AG09309 (cell line): ENCODE data around the gene NDRG3.

Experiments used
- DNase-seq: peaks from one replicate; pipeline ENCODE4 v3.0.0-alpha.2; 2010; ENCODE audit warnings: low read depth
- H3K4me3 ChIP-seq: 2 replicates; pipeline ENCODE4 v1.5.1; 2011; ENCODE audit warnings: mild to moderate bottlenecking, low read depth, low read length, moderate library complexity; ENCODE audit not compliant: control insufficient read depth
- TF ChIP-seq, protein P1 (sequence below): IDR thresholded peaks from 2 replicates; pipeline ENCODE4 v1.5.1; 2011; ENCODE audit warnings: mild to moderate bottlenecking, low read depth, low read length, inconsistent platforms; ENCODE audit not compliant: insufficient read depth, control insufficient read depth; ENCODE audit errors: missing control alignments

The NDRG3 gene

DNA sequence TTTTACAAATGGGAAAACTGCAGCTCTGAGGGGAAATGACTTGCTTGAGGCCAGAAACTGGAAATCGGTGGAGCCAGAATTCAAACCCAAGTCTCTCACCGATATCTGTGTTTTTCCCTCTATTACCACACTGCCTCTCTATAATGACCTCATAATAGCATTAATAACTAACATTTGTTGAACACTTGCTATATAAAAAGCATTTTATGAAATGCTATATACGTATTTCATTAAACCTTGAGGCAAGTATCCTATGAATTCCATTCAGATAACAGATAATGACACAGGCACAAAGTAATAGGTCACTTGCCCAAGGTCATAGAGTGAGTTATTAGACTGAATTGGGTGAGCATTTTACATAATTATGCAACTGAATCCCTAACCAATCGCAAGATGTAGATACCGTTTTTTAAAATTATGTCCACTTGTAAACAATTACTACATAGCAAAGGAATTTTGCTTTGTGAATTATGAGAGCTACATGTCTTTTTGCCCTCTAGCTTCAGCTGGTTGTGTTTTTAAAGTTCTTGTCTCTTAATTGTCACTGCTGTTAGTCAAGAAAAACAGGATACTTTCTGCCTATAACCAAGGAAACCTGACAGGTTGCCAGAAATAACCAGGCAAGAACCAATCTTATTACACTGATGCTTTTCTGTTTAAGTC, 23.0 kb upstream of the NDRG3 start:
- TF ChIP-seq, protein P1, sequence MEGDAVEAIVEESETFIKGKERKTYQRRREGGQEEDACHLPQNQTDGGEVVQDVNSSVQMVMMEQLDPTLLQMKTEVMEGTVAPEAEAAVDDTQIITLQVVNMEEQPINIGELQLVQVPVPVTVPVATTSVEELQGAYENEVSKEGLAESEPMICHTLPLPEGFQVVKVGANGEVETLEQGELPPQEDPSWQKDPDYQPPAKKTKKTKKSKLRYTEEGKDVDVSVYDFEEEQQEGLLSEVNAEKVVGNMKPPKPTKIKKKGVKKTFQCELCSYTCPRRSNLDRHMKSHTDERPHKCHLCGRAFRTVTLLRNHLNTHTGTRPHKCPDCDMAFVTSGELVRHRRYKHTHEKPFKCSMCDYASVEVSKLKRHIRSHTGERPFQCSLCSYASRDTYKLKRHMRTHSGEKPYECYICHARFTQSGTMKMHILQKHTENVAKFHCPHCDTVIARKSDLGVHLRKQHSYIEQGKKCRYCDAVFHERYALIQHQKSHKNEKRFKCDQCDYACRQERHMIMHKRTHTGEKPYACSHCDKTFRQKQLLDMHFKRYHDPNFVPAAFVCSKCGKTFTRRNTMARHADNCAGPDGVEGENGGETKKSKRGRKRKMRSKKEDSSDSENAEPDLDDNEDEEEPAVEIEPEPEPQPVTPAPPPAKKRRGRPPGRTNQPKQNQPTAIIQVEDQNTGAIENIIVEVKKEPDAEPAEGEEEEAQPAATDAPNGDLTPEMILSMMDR, result no peak
- H3K4me3 ChIP-seq, result no peak overlapping the region
- DNase-seq, result no peak

DNA sequence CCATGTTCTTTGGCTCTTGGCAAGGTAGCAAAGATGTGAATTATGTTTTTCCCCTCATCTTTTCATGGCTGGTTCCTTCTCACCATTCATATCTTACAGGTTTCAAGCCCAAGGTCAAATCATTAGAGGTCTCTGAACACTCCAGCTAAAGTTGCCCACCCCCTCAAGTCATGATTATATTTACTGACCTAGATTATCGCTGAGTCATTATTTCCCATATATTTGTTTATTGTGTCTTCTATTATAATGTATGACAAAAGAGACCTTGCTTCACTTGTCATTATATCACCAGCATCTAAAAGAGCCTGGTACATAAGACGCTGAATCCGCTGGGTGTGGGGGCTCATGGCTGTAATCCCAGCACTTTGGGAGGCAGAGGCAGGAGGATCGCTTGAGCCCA, 15.2 kb upstream of the NDRG3 start:
- H3K4me3 ChIP-seq, result no peak overlapping the region
- TF ChIP-seq, protein P1, result no peak
- no peak for DNase-seq

DNA sequence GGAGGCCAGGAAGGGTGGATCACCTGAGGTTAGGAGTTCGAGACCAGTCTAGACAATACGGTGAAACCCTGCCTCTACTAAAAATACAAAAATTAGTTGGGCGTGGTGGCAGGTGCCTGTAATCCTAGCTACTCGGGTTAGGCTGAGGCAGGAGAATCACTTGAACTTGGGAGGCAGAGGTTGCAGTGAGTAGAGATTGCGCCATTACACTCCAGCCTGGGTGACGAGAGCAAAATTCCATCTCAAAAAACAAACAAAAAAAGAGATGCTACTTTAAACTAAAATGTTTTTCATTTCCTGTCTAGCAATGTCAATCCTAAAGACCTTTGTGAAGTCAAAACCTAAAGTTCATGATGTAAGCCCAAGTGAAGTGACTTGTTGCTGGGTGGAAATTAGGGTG, 14.8 kb upstream of the NDRG3 start:
- no peak overlapping the region for H3K4me3 ChIP-seq
- DNase-seq, result no peak
- TF ChIP-seq, protein P1, result no peak

DNA sequence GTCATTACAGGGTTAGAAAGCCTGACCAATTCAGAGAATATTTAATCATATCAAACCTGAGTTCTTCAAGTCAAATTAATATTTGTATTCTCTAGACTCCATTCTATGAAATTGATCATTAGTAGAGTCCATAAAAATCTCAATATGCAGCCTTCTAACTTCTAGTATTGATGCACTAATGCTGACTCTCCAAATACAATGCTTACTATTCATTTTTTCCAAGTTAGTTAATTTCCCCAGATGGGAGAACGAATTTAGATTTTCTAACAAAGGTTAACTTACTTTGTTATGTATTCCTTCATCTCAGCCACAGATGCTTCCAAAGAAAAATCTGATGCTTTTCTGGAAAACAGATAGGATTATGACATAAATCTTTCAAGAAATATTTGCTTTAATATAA, 12.4 kb upstream of the NDRG3 start:
- TF ChIP-seq, protein P1, result no peak
- no peak for DNase-seq
- H3K4me3 ChIP-seq, result no peak overlapping the region

DNA sequence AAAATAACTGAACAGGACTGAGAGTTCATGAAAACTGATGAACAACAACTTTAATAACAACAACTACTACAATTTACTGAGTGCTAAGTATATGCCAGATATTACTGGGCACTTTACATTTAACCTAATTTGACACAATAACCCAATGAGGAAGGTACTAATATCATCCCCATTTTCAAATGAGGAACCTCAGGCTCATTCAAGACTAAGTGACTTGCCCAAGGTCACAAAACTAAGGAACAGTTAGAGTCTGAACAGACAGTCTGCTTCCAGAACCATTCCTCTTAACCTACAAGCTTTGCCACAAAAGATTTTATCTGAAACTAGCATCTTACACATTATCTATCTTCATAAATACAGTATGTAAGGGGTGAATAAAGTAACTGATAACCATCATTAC, 10.6 kb upstream of the NDRG3 start:
- DNase-seq, result no peak
- TF ChIP-seq, protein P1, result no peak
- no peak overlapping the region for H3K4me3 ChIP-seq

DNA sequence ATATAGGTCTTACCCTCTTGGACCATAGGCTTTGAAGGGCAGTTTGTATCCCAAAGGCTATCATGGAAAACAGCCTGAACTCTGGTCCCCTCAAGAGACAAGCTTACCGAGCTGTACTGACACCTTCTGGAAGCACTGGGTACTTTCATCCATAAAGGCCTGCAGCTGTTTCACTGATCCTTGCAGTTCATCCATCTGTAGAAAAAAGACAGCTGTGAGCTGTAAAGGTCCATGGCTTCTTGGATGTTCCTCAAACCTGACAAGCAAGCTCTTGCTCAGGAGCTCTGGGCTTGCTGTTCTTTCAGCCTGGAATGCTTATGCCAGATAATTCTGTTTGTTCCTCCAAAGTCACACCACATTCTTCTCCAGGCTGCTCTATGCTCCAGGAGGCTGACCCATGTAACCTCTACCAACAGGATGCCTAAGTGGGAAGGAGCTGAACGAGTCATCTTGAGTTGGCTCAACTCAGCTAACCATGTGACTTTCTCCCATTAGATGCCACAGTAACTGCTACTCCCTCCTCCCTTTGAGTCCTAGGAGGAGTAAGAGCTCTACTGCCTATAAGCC, 8.8 kb upstream of the NDRG3 start:
- H3K4me3 ChIP-seq, result no peak overlapping the region
- TF ChIP-seq, protein P1, result peak; percentile 81
- peak; percentile 37 for DNase-seq
